GM19467 (cell line): ENCODE measurements around the gene STMND1.

Experiments used
- ATAC-seq: cut with Tn5 transposase; IDR thresholded peaks from one replicate; pipeline ENCODE4 v1.9.1; 2021; ENCODE audit warnings: mild to moderate bottlenecking, moderate library complexity; ENCODE audit not compliant: unreplicated experiment

The STMND1 gene

DNA sequence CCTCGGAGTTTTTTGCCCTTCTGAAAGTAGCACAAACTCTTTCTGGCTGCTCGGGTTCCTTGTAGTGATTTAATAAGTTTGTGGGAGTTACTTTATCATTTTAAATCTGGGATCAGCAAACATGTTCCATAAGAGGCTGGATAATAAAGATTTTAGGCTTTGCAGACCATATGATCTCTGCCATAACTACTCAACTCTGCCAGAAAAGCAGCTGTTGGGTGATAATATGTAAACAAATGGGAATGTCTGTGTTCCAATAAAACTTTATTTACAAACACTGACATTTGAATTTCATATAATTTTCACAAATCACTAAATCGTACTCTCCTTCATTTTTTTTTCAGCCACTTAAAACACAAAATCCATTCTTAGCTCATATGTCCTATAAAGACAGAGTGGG, 3.9 kb upstream of the STMND1 start:
- ATAC-seq, result no peak

DNA sequence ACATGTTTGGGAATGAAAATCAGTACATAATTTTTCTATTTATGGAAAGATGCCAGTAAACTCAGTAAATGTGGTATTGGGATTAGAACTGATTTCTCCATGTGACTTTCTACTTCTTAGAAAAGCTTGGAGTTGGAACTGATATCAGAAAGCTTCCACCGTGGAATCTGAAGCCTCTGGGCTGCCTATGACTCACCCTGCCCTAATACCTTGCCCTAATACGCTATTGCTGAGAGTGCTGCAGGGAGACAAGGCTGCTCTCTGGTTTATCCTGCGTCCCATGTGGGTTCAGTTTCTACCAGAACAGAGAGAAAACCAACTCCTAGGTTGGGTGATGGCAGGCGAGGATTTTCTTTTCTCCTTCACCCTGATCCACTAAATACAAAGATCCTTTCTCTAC, 3.3 kb upstream of the STMND1 start:
- no peak for ATAC-seq

DNA sequence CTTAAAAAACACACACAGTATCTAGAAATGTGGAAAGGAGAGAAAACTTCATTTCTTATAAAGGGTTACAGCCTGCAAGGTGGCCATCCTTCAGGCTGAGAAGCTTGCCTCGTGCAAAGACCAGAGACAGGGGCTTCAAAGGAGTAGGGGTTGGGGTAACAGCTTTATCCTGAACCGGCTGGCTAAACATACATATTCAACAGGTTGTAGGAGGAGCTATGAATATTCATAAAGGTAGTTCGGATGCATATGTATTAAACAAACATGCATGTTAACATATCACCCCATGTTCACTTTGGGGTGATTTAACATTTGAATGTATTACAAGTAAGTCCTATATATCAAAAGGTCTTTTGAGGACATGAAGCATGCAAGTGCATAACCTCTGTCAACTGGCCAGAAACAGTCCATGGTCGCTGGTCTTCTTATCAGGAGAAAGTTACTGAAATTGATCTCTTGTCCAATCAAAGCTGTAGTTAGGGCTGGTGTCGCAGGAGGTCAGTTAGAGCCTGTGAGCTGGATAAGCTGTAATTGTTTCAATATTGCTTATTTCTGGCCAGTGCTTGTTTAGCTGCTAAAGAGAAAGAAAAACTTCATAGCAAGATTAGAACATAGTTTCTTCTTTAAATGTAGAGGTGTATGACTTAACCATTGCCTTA, 2.3 kb upstream of the STMND1 start:
- no peak for ATAC-seq

DNA sequence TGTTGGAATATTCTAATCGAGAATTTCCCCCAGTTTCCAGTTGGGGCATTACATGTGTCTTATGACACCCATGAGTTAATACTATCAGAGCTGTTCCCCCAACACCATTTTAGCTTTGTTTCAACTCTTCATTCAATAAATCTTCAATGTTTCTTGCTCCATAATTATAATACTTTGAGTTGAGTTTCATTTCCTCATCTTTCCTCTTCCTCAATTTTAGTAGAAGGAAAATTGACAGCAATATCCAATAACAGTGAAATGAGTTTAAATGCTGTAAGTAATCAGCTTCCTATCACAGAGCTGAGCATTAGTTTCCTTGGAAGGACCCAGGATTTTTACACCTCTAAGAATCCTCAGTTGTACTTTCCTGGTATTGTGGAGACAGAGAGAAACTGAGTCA, 1.0 kb upstream of the STMND1 start:
- ATAC-seq, result no peak

DNA sequence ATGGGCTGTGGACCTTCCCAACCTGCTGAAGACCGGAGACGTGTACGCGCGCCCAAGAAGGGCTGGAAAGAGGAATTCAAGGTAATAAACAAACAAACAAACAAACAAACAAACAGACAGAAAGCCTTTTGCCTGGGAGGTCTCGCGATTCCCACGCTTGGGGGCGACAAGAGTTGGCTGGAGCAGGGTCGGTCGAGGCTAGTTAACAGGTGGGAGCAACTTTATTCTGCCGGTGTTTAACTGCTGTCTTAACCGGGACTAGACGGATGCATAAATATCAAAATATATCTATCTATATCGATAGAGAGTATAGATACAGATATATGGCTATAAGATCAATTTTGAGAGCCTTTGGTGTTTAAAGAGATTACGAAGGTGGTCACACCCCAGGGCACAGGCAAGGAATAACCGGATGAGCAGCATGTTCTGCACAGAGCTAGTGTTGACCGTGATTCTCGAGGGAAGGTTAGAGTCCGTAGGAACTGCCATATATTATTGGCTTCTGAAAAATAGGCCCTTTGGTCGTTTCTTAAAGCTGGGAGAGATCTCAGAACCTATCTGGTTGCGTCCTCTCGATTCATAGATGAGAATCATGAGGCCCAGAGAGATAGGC, 514 bp downstream of the STMND1 start:
- no peak for ATAC-seq

DNA sequence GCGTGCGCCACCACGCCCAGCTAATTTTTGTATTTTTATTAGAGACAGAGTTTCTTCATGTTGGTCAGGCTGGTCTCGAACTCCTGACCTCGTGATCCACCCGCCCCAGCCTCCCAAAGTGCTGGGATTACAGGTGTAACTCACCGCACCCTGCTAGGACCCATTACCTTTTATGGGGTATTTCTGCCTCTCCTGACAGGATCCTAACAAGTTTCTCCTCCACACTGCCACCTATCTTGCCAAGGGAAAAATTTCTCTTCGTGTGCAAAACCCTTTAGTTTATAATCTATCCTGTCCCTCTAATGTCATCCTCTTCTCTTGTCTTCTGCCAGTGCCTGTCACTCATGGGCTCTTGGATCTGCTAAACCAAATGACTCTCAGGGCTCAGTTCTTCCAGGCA, 1.9 kb downstream of the STMND1 start:
- no peak for ATAC-seq

DNA sequence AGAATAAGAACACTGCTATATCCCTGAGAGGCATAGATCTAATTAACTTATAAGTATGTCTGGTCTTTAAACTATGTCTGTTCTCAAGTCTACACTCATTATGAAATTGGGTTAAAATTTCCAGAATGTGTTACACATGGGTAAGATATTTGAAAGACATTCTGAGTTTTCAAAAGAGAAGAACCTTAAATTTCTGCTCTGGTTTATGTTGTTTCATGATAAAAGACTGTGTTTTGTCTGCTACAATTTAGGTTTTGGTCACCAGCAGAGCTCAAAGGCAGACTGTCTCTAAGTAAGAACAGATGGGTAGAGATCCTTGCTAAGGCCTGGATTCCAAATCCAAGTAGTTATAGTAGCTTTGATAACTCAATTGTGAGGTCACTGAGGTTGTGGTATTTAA, 6.0 kb downstream of the STMND1 start:
- no peak for ATAC-seq

DNA sequence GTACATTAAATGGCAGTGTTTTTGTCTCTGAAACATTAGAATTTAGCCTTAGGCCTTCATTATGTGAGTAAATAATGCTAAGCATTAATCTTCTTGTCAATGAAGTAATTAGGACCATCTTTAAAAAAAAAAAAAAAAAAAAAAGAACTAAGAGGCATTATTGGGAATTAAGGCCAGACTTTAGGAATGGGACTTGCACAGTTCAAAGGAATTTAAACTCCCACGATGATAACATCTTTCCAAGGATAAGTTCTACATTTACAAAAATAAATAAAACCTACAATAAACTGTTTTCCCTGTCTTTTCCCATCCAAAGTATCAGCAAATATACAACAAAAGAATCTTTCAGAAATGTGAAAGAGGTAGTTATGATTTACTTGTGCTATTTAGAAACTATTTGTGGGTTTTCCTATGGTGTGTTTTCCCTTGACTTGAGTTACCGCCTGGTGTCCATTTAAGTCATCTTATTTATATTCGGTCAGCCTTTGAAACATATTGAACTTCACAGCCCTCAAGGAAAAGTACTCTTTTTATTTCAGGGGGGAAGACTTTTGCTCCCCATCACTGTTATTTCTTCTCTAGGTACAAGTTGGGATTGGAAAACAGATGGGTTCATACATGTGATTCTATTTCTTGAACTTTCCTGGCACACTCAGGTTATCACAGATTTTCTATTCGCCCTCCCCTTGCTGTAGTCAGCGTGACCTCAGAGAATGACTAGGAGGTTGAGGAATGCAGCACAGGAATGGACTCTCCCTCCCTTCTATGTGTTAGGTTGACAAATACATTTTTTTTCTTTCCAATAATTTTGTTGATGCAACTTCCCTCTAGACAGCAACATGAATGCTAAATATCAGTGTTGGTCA, 13.6 kb downstream of the STMND1 start:
- no peak for ATAC-seq

DNA sequence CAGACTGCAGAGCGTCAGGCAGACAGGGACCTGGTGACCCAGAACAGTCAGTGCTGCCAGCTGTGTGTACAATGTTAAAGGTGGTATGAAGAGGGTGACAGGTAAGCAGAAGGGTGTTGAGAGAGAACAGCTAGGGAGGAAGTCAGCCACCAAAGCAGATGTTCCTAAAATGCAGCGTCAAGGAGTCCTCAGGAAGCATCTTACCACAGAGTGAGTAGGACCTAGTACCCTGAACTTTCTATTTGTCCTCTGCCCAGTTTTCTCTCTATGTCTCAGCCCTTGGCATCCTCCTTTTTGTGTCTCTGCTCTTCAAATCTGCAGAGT, 14.2 kb downstream of the STMND1 start:
- no peak for ATAC-seq

DNA sequence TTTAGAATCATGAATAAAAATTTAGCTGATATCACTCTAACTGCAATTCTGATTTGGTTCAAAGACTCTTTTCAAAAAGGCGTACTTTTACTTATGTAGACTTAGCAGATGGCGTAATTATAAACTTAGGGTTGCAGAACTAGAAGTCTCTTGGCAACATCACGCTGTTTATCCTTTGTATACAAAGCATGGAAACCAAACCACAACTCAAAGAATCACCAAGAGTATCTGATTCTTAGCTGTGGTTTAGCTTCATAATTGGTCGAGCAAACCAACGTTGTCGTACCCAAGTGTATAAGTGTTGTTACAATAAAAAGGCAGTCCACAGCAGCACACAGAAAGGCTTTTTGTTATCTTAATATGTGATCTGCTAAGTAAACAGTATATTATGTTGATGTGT, 18.2 kb downstream of the STMND1 start:
- ATAC-seq, result no peak

DNA sequence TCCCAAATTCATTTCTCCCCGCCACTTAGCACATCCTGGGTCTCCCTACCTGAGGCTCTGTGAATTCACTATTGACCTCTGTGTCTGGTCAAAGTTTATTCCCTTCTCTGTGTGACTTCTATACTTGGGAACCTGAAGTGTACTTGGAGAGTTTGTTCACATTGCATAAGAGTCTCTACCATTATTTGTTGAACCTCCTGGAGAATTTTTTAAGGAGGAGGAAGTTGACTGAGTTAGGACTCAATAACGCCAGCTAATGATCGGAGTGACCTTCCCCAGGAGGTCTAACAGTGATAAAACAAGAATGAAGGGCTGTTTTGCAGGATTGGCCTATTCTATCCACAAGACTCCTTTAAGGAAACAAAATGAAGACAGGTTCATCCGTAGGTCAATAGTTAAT, 23.6 kb downstream of the STMND1 start:
- no peak for ATAC-seq

DNA sequence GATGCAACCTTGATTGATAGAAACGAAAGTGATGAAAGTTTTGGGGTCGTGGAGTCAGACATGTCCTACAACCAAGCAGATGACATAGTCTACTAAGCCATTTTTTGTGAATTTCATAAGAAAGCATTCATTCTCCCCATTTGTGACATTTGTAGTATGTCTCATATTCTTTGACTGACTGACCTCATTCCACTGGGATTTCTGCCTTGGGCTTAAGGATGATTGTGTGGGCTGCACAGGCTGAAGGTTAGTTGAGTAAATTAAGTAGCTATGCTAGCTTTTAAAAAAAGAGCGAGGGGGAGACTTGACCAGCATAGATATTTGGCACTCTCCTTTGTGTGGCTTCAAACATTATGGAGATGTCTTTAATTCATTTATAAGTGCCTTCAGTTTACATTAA, 28.9 kb downstream of the STMND1 start:
- ATAC-seq, result no peak

DNA sequence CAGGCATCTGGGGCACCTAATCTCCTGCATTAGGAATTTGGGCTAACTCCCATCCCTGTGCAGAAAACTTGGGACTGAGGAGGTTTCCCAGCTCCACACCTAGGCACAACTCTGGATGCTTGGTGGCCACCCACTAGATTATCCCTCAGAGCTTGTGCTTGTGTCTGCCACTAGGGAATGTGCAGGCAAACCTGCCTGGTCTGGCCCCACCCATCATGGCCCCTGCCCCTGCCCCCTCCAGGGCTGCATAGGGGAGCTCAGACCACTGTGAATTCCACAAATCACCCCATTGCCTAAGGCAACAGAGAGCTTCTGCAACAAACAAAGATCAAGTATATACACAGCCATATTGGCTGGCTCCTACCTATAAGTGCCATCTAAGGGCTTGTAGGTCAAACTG, 31.1 kb downstream of the STMND1 start:
- ATAC-seq, result no peak

DNA sequence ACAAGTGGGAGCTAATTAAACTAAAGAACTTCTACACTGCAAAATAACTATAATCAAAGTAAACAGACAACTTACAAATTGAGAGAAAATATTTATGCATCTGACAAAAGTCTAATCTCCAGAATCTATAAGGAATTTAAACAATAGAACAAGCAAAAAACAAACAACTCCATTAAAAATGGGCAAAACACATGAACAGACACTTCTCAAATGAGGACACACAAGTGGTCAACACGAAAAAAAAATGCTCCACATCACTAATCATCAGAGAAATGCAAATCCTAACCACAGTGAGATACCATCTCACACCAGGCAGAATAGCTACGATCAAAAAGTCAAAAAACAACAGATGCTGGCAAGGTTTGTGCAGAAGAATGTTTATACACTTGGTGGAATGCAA, 36.2 kb downstream of the STMND1 start:
- ATAC-seq, result no peak

DNA sequence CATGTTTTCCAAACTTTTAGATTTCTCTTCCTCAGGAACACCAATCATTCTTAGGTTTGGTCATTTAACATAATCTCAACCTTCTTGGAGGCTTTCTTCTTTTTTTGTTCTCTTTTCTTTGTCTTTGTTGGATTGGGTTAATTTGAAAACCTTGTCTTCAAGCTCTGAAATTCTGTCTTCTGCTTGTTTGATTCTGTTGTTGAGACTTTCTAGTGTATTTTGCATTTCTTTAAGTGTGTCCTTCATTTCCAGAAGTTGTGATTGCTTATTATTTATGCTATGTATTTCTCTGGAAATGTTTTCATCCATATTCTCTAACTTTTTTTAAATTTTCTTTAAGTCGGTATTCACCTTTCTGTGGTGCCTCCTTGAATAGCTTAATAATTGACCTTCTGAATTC, 42.2 kb downstream of the STMND1 start:
- no peak for ATAC-seq

DNA sequence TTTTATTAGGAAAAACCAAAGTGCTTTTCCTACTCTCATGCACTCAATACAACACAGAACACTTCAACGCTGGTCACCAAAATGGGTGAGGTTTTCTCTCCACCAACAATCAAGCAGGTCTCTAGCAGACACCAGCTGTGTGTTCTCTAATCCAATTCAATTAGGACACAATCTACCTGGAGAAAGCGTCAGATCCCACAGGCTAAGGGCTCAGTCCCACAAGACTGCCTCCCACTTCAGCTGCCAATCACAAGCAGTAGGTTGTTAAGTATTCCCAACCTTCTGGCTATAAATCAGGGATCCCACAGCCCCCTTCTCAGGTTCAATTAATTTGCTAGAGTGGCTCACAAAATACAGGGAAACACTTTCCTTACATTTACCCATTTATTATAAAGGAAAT, 47.7 kb downstream of the STMND1 start:
- ATAC-seq, result no peak

DNA sequence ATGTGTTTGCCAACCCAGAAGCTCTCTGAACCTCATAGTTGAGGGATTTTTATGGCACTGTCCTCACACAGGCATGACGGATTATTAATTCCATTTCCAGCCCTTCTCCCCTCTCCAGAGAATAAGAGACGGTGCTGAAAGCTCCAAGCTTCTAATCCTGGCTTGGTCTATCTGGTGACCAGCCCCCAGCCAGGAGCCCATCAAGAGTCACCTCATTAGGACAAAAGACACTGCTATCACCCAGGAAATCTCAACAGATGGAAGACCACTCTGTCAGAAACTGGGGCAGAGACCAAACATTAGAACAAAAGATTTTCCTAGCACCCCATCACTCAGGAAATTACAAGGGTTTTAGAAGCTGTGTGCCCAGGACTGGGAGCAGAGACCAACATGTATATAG, 48.2 kb downstream of the STMND1 start:
- no peak for ATAC-seq

DNA sequence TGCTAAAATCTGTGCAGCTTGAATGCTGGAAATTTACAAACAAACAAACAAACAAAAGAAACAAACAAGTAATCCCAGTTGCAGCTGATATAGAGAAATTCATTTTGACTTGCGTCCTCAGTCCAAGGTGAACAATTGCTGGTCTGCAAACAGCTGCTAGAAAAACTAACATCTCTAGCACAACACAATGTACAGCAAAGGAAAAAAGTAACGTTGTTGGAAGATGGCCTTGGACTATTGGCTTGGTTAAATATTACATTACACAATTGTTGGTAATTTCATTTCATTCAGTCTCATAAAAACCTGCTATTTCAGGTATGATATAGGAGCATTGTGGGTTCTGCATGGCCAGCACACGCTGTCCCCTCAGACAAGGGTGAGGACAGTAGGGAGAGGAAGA, 50.0 kb downstream of the STMND1 start:
- no peak for ATAC-seq

DNA sequence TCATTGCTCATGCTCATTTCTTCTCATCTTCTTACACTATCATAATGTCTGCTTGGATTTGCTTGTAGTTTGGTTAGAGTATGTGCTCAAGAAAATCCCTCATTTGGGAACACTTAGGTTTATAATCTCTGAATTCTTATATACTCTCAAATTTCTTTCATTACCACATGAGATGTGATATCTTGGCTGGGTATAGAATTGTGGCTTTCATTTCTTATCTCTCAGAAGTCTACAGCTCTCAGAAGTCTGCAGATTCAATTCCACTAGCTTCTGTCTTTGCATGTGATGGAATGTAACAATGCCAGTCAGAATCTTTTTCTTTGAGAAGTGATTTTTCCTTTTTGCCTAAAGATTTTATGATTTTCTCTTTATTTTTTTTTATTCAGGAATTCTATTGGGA, 50.9 kb downstream of the STMND1 start:
- no peak for ATAC-seq

DNA sequence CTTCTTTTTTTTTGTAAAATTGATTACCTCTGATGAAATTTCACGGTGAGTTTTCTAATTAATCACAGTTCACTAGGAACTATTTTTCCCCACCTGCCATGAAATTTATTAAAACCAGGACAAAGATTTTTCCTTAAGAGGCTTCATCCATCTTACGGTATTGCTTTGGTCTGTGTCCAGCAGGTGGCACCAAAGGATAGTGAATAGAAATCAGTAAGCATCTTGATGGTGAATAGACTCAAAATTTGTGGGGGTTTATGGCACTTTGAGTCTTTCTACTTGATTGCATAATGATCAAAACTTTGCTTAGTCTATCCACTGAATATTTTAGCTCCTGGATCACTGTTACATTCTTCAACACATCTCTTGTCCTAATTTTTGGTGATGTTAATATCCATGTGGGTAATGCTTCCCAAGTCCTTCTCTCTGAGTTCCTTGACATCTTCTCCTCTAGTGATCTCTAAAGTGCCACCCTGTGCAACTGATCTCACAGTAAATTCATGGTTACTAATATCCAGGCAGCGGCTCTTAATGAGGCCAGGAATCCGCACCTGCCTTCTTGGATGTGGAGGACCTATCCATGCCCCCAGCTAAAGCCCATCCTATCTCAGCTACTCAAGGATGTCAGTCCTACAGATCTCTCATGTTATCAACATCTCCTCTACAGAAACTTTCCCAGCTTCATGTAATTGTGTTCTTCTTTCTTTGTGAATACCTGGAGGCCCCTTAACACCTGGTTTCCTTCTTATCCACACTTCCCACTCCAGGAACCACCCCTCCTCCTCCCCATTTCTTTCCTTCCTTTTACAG, 54.5 kb downstream of the STMND1 start:
- no peak for ATAC-seq

DNA sequence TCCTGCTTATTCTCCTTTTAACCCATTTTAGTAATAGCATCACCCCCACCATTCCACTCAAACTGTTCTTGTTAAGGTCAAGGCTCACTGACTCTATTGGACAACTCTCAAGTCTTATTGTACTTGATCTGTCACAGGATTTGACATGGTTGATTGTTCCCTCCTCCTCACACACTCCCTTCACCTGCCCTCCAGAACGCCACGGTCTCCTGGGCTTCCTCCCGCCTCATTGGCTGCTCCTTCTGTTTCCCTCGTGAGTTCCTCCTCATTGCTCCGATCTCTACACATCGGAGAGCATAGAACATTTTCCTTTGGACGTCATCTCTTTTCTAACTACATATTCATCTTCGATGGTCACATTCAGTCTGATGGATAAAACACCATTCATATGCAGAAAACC, 55.1 kb downstream of the STMND1 start:
- no peak for ATAC-seq

DNA sequence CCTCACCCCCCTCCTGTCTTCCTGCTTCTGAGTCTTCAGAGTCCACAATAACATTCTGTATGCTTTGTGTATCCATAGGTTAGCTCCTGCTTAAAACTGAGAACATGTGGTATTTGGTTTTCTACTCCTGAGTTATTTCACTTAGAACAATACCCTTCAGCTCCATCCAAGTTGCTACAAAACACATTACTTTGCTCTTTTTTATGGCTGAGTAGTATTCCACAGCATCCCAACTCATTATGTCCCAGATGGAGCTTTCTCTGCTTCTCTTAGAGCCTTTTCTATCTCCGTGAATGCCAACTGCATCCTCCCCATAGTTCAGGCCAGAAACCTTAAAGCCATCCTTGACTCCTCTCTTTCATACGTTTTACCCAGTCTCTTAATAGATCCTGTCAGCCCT, 55.8 kb downstream of the STMND1 start:
- ATAC-seq, result no peak
